GM12892 (cell line): ENCODE measurements around the gene OR1D5.
"Not testable (repeated sequence)": the region's sequence is repeated elsewhere in the genome, so short reads cannot be mapped to it uniquely, and the experiment has no call there.

Experiments used
- POLR2A ChIP-seq: IDR thresholded peaks from 2 replicates; pipeline ENCODE4 v1.6.1; 2011; ENCODE audit warnings: low read depth, low read length, control low read depth
- POLR2AphosphoS5 ChIP-seq: IDR thresholded peaks from 2 replicates; pipeline ENCODE4 v1.6.1; 2011; ENCODE audit warnings: low read depth, low read length, control low read depth
- TAF1 ChIP-seq: IDR thresholded peaks from 2 replicates; pipeline ENCODE4 v1.6.1; 2011; ENCODE audit warnings: low read depth, mild to moderate bottlenecking, control low read depth, low read length, borderline replicate concordance

GRCh38 chr17:3062824-3063377, 506 bp downstream of the OR1D5 start:
- TF ChIP-seq TAF1, POLR2AphosphoS5, POLR2A: not testable (repeated sequence)
